OCI-M2 (cell line): ENCODE measurements around the gene FBN1.

ENCODE experiments used
- DNase-seq: peaks from one replicate; lab custom pipeline; 2025; ENCODE audit not compliant: unreplicated experiment; lab: John Stamatoyannopoulos, UW

FBN1 gene

DNA sequence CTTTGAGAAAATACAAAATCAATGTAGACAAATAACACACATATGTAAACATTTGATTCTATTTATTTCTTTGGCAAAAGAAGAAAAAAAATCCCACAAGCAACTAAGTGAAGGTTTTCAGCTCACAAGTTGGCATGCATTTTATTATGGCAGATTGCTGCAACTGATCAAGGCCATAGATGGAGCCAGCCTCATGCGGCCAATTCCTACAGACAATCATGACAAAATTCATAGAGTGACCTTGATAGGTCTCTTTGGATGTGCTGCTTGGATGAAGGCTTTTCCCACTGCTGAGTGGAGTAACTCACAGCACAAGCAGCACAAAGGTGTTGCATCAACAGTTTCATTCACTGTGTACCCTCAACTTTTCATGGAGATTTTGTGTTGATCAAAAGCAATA lies 22.1 kb downstream of the FBN1 start:
- DNase-seq = no peak

DNA sequence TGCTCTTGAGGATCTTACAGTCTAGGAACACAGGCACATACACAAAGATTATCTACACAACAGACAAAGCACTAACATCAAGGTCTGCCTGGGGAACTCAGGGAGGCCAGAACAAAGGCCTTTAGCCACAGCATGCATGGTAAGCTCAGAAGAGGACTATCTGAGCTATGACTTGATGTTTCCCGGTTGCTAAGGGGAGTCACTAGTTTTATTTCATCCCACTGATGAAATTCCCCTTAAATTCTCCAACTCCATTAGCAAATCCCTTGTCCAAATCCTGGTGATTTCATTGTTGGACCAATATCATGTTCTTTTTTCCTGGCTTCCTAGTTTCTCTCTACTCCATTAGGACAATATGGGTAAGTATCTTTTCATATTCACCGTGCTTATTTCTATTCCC lies 23.3 kb downstream of the FBN1 start:
- DNase-seq = no peak

DNA sequence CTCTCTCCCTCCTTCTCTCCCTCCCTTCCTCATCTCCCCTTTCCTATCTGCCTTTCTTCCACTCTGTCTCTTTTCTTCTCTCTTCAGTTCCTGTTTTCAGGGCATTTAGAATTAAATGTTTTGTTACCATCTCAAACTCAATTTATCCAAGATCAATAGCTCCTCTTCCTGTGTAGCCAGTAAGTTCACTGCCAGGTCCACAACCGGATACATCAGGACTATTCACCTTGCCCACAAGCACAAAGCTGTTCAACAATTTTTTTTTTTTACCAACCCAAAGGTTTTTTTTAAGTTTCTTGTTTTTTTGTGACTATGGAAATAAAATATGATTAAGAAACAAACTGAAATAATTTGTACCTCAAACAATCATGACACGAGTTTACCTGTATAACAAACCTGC lies 26.1 kb downstream of the FBN1 start:
- no peak for DNase-seq

DNA sequence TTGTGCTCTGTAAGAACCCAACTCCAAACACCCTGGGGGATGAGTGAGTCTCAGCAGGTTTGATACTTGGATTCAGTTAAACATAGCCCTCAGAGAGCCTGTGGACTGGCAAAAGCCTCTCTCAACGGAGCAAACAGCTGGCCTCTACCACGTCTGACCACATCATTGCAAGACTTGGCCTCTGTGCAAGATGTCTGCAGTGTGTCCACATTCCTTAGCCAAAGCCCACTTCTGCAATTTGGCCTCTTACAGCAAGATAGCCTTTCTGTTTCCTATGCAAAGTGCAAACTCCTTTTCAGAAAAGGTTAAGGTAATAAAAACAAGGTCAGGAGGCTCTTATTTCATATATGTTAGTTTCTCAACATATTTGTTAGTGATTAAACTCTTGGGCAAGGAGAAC lies 27.9 kb downstream of the FBN1 start:
- no peak for DNase-seq

DNA sequence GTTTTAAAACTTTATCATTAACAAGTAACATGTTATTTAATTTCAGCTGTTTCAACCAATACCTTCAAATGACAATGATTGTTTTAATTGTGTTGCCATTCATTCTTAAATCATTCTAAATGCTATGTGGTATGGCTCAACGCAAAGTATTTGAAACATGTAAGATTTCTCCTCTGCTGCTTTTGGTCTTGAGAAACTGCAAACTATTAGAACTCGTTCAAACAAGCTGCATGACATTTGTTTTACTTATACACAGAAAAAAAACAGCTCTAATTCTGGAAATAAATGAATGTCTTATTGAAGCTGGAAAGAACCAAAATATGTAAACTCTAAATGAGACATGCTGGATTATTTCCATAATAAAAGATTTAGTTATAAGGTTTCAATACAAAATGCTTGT lies 29.3 kb downstream of the FBN1 start:
- no peak for DNase-seq

DNA sequence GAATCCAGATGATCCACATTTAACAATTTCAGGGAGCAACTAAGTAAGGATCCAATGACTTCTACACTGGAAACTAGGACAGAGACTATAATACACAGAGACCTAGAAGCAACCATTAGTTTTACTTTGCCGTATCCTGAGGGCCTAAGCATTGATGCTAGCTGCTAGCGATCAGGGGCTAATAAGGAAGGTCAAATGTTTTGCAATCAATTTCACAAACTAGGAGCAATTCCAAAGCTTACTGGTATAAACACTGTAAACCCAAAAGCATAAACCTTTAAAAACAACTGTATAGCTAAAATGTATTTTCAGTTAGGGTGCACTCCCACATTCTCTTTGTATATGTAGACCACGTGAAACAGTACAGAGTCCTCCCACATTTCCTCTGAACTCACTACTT lies 31.5 kb downstream of the FBN1 start:
- no peak for DNase-seq

DNA sequence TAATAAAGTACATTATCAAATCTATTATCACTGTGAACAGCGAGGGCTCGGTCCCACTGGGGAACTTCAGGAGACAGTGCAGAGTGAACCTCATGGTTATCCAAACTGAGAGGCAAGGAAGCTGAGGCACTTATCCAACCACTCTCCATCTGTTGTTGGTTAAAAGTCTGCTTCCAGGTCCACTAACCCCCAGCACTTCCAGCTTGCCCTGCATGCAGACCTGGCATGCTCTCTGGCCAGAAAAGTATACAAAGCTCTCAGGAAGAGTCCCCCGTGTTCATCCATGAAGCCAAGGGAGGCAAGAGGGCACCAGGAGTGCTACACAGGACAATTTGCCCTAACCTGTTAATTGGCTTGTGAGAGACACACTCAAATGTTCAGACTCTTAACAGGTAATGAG lies 36.0 kb downstream of the FBN1 start:
- DNase-seq = no peak

DNA sequence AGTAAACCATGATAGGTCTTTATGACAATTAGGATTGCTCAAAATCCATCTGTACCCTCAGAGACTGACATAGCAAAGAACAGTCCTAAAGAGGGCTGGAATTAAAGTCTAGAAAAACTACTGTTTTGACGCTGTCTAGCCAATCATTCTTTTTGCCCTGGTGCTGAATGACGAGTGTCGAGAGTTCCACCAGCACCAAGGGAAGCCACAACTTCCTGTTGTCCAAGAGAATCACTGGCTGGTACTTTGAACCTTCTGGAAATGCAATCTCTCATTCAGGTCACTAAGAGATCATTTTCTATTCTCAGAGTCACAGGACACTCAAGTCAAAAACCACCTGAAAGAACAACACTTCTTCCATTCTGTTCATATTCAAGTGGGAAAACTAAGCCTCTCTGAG lies 37.7 kb downstream of the FBN1 start:
- DNase-seq = no peak

DNA sequence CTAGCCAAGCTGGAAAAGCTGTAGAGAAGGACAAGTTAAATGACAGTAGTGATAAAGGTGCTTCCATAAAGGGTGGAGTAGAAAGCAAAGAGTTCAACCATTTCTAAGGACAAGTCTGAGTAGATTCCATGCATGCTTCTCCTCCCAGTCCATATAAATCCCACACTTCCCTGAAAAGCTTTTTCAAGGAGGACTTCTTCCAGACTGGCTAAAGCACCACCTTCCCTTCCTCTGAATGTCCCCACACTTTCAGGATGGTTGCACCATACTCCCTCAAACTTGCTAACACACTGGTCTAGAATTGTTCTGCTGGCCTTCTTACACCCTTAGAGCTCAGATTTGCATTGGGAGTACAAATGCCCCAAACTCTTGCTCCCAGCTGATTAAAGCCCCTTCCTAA lies 40.9 kb downstream of the FBN1 start:
- no peak for DNase-seq

DNA sequence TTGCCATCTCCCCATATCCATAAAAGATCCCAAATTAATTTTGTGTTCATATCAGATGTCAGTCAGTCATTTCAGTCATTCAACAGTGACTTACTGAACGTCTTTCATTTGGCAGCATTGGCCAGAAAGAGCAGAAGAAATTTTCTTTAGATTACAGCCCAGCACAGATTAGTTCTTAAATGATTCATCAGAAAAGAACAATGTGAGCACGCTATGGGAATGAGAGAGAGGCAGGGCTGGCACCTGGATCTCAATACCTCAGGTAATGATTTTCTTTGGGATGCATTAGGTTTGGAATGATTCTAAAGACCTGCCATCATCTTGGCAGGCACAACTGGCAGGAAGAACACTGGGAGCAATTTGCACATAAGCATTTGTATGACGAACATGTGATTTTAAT lies 41.6 kb downstream of the FBN1 start:
- DNase-seq = no peak

DNA sequence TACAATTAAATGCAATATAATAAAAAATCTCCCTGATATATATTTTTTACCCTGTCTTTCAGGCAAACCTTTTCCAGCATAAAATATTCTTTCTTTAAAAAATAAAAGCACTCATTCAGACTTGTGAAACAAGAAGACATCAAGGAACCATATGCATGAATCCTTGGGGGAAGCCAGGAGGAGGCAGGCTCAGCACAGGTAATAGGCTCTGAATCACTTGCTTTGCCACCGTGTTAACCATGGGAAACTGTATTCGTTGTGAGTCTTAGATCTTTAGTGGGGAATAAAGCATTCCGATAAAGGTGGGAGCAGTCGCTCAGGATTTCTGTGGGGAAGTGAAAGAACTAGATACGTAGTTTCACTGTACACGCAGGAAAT lies 42.4 kb downstream of the FBN1 start:
- no peak for DNase-seq

DNA sequence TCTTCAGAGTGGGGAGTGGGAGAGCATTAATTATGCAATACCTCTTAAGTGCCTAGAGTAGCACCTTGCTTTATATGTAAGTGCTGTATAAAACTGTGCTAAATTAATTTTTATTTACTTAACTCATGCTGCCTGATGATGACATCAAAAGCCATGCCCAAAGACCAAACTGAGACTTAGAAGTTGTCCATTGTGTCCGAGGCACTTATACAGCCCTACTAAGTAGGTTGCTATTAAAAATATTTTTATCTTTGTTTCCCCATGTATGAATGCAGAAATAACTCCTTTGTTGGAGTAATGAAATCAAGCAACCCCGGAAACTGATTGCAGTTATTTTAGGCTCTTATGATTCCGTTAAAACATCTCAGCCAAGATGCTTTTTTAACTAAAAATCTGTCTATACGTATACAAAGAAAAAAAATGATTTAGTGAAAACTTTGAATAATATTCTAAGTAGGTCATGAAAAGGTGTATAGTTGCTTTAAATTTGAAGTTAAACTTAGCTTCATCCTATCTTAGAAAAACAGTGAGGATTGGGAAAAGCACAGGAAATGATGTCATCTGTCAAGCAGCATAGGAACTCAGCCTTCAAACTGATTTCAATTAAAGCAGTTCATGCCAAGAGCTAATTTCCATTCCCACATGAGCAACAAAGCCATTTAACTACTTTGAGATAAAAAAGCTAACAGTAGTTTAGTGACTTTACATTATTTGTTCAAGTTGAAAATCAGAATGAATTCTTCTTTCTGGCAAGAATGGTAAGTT lies 43.0 kb downstream of the FBN1 start:
- no peak for DNase-seq

DNA sequence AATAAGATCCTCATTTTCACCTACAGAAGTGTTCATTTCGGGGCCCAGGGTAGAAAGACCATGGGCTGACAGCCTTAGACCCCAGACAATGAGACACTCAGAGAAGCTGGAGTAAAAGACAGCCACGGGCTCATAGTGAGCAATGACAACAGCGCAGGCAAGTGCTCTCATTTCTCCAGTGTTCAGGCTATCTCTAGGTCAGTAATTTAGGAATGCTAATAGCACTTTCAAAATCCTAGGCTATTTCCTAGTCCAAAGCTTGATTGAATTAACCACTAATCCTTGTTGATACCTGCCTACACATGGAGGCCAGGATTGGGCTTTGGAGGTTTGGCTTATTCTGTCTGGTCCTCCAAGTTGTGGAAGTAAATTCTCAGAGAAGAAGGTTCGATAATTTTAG lies 44.4 kb downstream of the FBN1 start:
- no peak for DNase-seq

DNA sequence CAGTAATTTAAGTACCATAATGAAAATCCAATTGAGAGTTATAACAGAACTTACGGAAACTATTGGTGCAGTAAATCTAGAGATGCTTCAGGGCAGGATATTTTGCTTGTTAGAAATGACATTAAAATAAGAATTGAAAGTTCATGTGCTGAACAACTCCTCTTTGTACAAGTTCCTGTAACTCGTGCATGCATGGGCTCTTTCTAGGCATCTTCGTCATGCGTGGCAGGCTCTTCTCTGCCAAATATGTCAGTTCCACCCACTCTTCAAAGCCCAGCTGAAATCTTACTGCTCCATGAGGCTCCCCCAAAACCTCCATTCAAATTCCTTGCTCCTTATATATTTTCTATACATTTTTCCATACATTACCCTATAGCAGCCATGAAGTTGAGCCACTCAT lies 48.7 kb downstream of the FBN1 start:
- no peak for DNase-seq

DNA sequence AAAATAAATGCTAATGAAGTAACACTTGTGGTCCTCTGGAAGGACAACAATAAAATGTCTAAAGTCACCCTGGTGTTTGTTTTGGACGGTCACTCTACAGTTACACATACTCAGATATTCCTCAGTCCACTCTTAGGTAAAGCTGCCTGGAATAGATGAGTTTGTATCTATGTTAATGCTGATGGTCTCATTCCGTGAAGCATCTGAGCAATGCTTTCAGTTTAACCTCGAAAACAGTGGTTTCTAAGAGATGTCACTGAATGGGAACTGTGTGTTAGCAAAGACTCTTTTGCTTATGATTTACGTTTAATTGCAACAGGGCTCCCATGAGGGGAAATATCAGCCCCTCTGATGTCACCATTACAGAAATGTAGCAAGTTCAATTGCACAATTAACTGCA lies 49.1 kb downstream of the FBN1 start:
- no peak for DNase-seq

DNA sequence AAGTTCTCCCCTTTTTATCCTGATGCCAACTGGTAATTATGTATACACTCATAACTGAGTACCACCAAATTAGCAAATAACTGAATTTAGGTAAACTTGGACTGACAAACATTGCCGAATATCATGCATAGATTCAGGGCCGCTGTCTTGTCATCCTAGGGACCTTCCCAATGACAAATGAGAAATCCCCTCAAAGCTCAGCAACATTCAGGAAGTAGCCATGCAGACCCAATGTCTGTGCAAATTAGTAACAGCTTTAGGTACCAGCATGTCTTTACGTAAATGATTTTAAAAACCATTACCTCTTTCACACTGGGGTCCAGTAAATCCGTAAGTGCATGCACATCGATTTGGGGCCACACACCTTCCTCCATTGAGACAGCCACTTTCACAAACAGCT lies 49.5 kb downstream of the FBN1 start:
- DNase-seq = no peak

DNA sequence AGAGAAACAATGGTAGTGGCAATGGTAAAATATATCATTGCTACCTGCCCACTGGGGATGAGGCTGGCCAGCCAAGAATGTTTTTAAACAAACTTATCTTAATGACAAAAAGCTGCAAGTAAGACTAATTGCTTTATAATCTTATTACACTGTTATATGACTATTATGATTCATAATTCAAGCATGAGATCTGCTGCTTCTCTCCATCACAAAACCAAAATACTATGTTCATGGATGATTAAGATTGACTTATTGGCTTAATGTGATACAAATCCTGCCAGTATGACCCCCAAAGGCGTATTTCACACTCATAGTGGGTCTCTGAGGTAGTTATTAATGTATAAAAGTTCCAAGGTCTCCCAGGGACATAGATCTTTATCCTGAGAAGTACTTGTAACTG lies 52.6 kb downstream of the FBN1 start:
- no peak for DNase-seq

DNA sequence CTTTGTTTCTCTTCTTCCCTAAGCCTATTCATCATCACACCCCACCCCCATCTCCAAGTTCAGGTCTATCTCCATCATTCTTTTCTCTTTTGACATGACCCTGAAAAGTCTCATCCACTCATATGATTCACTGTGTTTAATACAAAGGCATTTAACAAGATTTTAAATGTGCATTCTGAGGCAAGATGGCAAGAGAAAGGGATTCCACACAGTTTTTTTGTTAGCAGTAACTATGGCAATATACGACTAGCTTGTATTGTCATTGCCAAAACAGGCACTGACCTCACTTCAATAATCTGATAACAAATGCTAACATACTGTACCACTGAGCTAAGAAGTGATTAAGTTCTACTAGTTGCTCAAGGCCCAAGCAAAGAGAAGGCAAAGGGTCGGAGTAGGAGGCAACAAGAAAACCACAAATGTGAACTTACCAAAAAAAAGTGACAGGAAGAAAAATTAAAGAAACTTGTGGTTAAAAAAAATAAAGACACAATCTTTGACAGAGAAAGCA lies 53.2 kb downstream of the FBN1 start:
- DNase-seq = no peak

DNA sequence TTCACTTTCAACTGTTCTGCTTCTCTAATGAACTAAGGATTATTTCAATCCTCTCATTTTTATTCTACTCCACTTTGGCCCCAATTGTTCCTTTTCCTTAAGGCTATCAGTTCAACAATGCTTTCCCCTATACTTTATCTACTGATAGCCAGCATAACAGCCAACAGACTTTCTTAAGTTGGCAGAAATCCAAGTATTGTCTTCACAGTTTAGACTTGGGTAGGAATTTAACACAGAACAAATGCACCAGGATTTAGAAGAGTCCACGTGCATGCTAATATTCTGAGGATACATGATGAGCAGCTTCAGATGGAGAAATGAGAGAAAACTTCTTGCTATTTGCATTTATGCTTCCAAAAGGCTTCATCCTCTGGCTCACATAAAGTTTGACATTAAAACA lies 54.8 kb downstream of the FBN1 start:
- DNase-seq = no peak

DNA sequence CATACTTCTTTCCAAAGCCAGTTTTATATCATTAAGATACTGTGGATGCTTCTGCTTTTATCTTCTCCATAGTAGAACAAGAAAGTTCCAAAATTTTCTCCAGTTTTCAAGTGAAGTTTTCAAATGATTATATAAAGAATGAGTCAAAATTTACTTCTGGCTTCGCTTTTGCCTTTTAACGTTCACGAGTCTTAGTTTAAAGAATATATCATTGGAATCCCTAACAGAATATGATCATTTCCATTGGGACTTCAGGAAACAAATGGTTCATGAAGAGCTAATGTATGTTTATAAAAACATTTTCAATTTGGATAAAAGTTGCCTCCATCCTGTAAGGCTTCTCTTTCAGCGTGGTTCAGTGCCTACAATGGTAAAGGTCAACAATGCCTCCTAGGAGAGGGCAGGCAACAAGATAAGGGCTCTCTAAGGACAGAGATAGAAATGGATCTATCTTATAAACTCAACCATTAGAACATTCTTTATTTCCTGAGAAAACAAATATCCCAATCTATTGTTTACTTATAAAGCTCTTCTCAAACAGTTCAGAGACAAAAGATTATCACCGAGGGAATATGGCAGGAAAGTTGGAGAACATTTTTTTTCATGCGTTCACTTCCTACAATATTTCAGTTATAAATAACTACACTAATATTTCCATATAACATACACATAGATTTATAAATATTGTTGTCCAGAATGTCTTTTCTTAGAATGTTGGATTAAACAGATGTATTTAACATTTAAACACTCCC lies 60.5 kb downstream of the FBN1 start:
- DNase-seq = no peak

DNA sequence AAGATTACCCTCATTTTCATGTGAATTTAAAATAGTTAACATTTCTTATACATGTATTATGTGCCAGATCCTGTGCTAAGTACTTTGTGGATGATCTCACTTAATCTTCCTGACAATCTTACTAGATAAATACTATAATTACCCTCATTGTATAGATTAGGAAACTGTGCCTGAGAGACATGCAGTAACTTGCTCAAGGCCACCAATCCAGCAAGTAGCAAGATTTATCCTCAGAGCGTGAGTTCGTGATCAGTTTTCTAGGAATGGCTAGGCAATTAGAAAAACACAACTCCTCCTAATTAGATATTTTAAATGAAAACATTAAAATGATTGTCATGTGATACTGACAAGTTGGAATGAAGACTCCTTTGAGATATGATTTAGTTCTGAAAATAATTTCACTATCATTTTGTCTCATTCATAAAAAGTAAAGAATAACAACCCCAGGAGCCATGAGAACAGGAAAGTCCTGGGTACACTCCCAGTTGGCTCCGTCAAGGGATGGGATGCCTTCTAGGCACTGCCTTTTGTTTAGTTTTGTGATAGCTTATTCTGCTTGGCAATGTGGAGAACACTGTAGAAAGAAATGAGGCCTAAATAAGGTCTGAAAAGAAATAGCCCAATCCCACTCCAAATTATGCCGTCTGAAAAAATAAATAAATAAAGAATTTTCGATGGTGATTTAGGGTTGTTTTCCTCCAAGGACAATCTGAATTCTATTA lies 61.3 kb downstream of the FBN1 start:
- DNase-seq = no peak
